CD4-positive, CD25-positive, alpha-beta regulatory T cell (primary cell): ENCODE data around the gene CD7. TPM values are rescaled to one million over a fixed set of nuclear protein-coding genes. Genes with fewer than 3 reads are reported as not detected.

Experiments used
- ATAC-seq, 2 donors: fragments of 150-1000 bp; cut with Tn5 transposase; one replicate each; pipeline ENCODE4 v1.10.0; 2021; ENCODE audit warnings: low read depth in 2 of 2, moderate number of reproducible peaks in 2 of 2, moderate library complexity in 1 of 2
- DNase-seq, 3 donors: peaks; one replicate each; pipeline versions ENCODE4 v3.0.0 to v3.0.0-alpha.2; 2012 to 2022; ENCODE audit warnings: mixed read lengths in 1 of 3
- H3K27ac ChIP-seq: one replicate; pipeline ENCODE4 v1.7.0; 2013; ENCODE audit warnings: mild to moderate bottlenecking, low read length; ENCODE audit not compliant: insufficient read depth, poor library complexity, severe bottlenecking
- H3K27me3 ChIP-seq: one replicate; pipeline ENCODE4 v1.7.0; 2013; ENCODE audit warnings: low read length; ENCODE audit not compliant: control insufficient read depth, insufficient read depth
- H3K36me3 ChIP-seq: one replicate; pipeline ENCODE4 v1.7.0; 2013; ENCODE audit warnings: mild to moderate bottlenecking, low read length, moderate library complexity; ENCODE audit not compliant: control insufficient read depth, insufficient read depth
- H3K4me1 ChIP-seq: 2 replicates; pipeline ENCODE4 v1.7.0; 2013; ENCODE audit warnings: mild to moderate bottlenecking, low read length; ENCODE audit not compliant: insufficient read depth, control insufficient read depth, poor library complexity, severe bottlenecking
- H3K4me3 ChIP-seq: one replicate; pipeline ENCODE4 v1.7.0; 2013; ENCODE audit warnings: low read depth, mild to moderate bottlenecking, low read length, moderate library complexity
- H3K9me3 ChIP-seq, 2 experiments: 1 replicate in 1 of 2; 2 replicates in 1 of 2; pipeline ENCODE4 v1.7.0; 2013; ENCODE audit warnings: low read length in 2 of 2, mild to moderate bottlenecking in 1 of 2, moderate library complexity in 1 of 2; ENCODE audit not compliant: control insufficient read depth in 2 of 2
- H3K27ac Mint-ChIP-seq, 3 donors: one replicate each; pipeline ENCODE4 v1.8.0; 2020 to 2022; ENCODE audit warnings: mild to moderate bottlenecking in 3 of 3, mixed read lengths in 3 of 3, moderate library complexity in 2 of 3
- H3K27me3 Mint-ChIP-seq: one replicate; pipeline ENCODE4 v1.8.0; 2022; ENCODE audit warnings: mild to moderate bottlenecking, mixed read lengths
- H3K36me3 Mint-ChIP-seq: one replicate; pipeline ENCODE4 v1.8.0; 2020; ENCODE audit warnings: mixed read lengths
- H3K4me1 Mint-ChIP-seq, 4 donors: one replicate each; pipeline ENCODE4 v1.8.0; 2020 to 2022; ENCODE audit warnings: mixed read lengths in 4 of 4, mild to moderate bottlenecking in 1 of 4
- H3K4me3 Mint-ChIP-seq, 4 donors: one replicate each; pipeline ENCODE4 v1.8.0; 2020 to 2022; ENCODE audit warnings: mild to moderate bottlenecking in 4 of 4, mixed read lengths in 4 of 4, moderate library complexity in 3 of 4
- H3K9me3 Mint-ChIP-seq, 7 donors: one replicate each; pipeline ENCODE4 v1.8.0; 2020 to 2022; ENCODE audit warnings: mixed read lengths in 7 of 7, mild to moderate bottlenecking in 3 of 7, moderate library complexity in 2 of 7
- polyA plus RNA-seq, 4 donors: library from polyadenylated mRNA; unstranded; fragments of 300-500 nt; fragmentation: Illumina TruSeq; gene quantifications; one replicate each; pipeline ENCODE4 v1.2.3, GENCODE V29; 2021
- total RNA-seq: library from RNA; stranded (reverse); gene quantifications from one replicate; pipeline ENCODE4 v1.2.3, GENCODE V29; 2022

Gene CD7
- total and polyA plus RNA-seq, 5 donors from 2014 or later = 56.3 to 140 (median 75.4) TPM

- Mint-ChIP-seq H3K4me1 (peaks cover 5 to 84% (median 36%) of the 10 kb centered on the region in 4 donors), H3K9me3 (no peaks in the 10 kb centered on the region), H3K4me3 (peak overlapping the region; percentile 98), H3K36me3 (no peaks in the 10 kb centered on the region), H3K27ac (peak overlapping the region; percentile 100), H3K27me3 (peaks cover 12% of the 10 kb centered on the region)
- Histone ChIP-seq H3K9me3 (no peaks in the 10 kb centered on the region), H3K27me3 (no peaks in the 10 kb centered on the region), H3K4me1 (peaks cover 72% of the 10 kb centered on the region), H3K27ac (peak overlapping the region; percentile 99), H3K4me3 (peak overlapping the region; percentile 82), H3K36me3 (no peaks in the 10 kb centered on the region)
- no peak for DNase-seq
- peak; percentile 6 to 7 for ATAC-seq
These were observed 18.6 kb downstream of the CD7 start for GRCh38 chr17:82298538-82299421.

- no peaks in the 10 kb centered on the region for H3K36me3 ChIP-seq
- Mint-ChIP-seq H3K4me1 (peaks cover 5 to 79% (median 31%) of the 10 kb centered on the region in 4 donors), H3K27me3 (peaks cover 10% of the 10 kb centered on the region), H3K4me3 (peak overlapping the region; percentile 98), H3K9me3 (no peaks in the 10 kb centered on the region), H3K36me3 (no peaks in the 10 kb centered on the region), H3K27ac (peak overlapping the region; percentile 100)
- peaks cover 68% of the 10 kb centered on the region for H3K4me1 ChIP-seq
- peak overlapping the region; percentile 99 for H3K27ac ChIP-seq
- H3K4me3 ChIP-seq = peak overlapping the region; percentile 82
- DNase-seq (peak; percentile 91 to 96 (median 94)), ATAC-seq (peak; percentile 83 to 84)
- H3K27me3 ChIP-seq = no peaks in the 10 kb centered on the region
- no peaks in the 10 kb centered on the region for H3K9me3 ChIP-seq
These were observed 19.5 kb downstream of the CD7 start for GRCh38 chr17:82297714-82298537.

GRCh38 chr17:82297280-82297713 is 20.1 kb downstream of the CD7 start:
- Mint-ChIP-seq H3K27ac (peak overlapping the region; percentile 100), H3K9me3 (no peaks in the 10 kb centered on the region), H3K27me3 (peaks cover 10% of the 10 kb centered on the region), H3K4me1 (peaks cover 10 to 80% (median 32%) of the 10 kb centered on the region in 4 donors), H3K36me3 (no peaks in the 10 kb centered on the region), H3K4me3 (peak overlapping the region; percentile 98)
- H3K36me3 ChIP-seq = no peaks in the 10 kb centered on the region
- H3K27ac ChIP-seq = peak overlapping the region; percentile 99
- H3K27me3 ChIP-seq = no peaks in the 10 kb centered on the region
- no peaks in the 10 kb centered on the region for H3K9me3 ChIP-seq
- DNase-seq = peak; percentile 75 to 88 (median 82)
- H3K4me1 ChIP-seq = peaks cover 61% of the 10 kb centered on the region
- peak overlapping the region; percentile 82 for H3K4me3 ChIP-seq
- ATAC-seq = peak; percentile 5 to 9

- Mint-ChIP-seq H3K27me3 (peaks cover 10% of the 10 kb centered on the region), H3K4me1 (peaks cover 10 to 79% (median 30%) of the 10 kb centered on the region in 4 donors), H3K36me3 (no peaks in the 10 kb centered on the region), H3K4me3 (peak overlapping the region; percentile 98), H3K27ac (peak overlapping the region; percentile 100), H3K9me3 (no peaks in the 10 kb centered on the region)
- H3K27me3 ChIP-seq = no peaks in the 10 kb centered on the region
- no peaks in the 10 kb centered on the region for H3K36me3 ChIP-seq
- ATAC-seq = no peak
- no peaks in the 10 kb centered on the region for H3K9me3 ChIP-seq
- peak in 1 of 3 donors; percentile 38 for DNase-seq
- peaks cover 61% of the 10 kb centered on the region for H3K4me1 ChIP-seq
- peak overlapping the region; percentile 99 for H3K27ac ChIP-seq
- H3K4me3 ChIP-seq = peak overlapping the region; percentile 82
These were observed 20.7 kb downstream of the CD7 start for GRCh38 chr17:82296511-82297279.

GRCh38 chr17:82295472-82295814 is 22.0 kb downstream of the CD7 start:
- Histone ChIP-seq H3K36me3 (no peaks in the 10 kb centered on the region), H3K27ac (no peak overlapping the region), H3K9me3 (no peaks in the 10 kb centered on the region), H3K27me3 (no peaks in the 10 kb centered on the region), H3K4me1 (peaks cover 48% of the 10 kb centered on the region), H3K4me3 (no peak overlapping the region)
- Mint-ChIP-seq H3K27me3 (peaks cover 10% of the 10 kb centered on the region), H3K36me3 (no peaks in the 10 kb centered on the region), H3K4me1 (peaks cover 10 to 67% (median 26%) of the 10 kb centered on the region in 4 donors), H3K27ac (peak overlapping the region in 2 of 3 donors; percentile 82 to 85), H3K9me3 (no peaks in the 10 kb centered on the region), H3K4me3 (peak overlapping the region in 3 of 4 donors; percentile 10 to 83 (median 16))
- ATAC-seq = no peak
- no peak for DNase-seq

- Histone ChIP-seq H3K36me3 (no peaks in the 10 kb centered on the region), H3K4me1 (peaks cover 37% of the 10 kb centered on the region), H3K27ac (peak overlapping the region; percentile 57), H3K27me3 (no peaks in the 10 kb centered on the region), H3K9me3 (no peaks in the 10 kb centered on the region), H3K4me3 (no peak overlapping the region)
- DNase-seq = no peak
- H3K4me3 Mint-ChIP-seq = peak overlapping the region; percentile 48 to 86 (median 72)
- H3K27ac Mint-ChIP-seq = peak overlapping the region; percentile 76 to 83 (median 82)
- ATAC-seq = no peak
- no peaks in the 10 kb centered on the region for H3K36me3 Mint-ChIP-seq
- no peaks in the 10 kb centered on the region for H3K9me3 Mint-ChIP-seq
- peaks cover 10% of the 10 kb centered on the region for H3K27me3 Mint-ChIP-seq
- peaks cover 10 to 54% (median 23%) of the 10 kb centered on the region in 4 donors for H3K4me1 Mint-ChIP-seq
These were observed 23.2 kb downstream of the CD7 start for GRCh38 chr17:82294064-82294773.
